OCI-LY1 (cell line): ENCODE data around the gene HEBP1.

Experiments used
- H2AFZ ChIP-seq: fragments of 200-600 bp; sonication (generic), shearing (Covaris generic); 2 replicates; pipeline ENCODE4 v1.6.0; 2014; ENCODE audit warnings: antibody characterized with exemption, mild to moderate bottlenecking, low read length
- H3F3A ChIP-seq: fragments of 200-600 bp; sonication (generic), shearing (Covaris generic); 2 replicates; pipeline ENCODE4 v1.6.0; 2014; ENCODE audit warnings: mild to moderate bottlenecking, antibody characterized with exemption, low read length, moderate library complexity; ENCODE audit not compliant: insufficient read depth
- H3K27ac ChIP-seq: fragments of 200-600 bp; sonication (generic); 2 replicates; pipeline ENCODE4 v1.5.1; 2014; ENCODE audit warnings: low read length, mixed run types, mild to moderate bottlenecking, low read depth; ENCODE audit not compliant: poor library complexity, severe bottlenecking
- H3K27me3 ChIP-seq: fragments of 200-600 bp; sonication (generic); 2 replicates; pipeline ENCODE4 v1.6.0; 2014; ENCODE audit warnings: antibody characterized with exemption, mild to moderate bottlenecking, low read length, moderate library complexity; ENCODE audit not compliant: insufficient read depth
- H3K36me3 ChIP-seq: fragments of 200-600 bp; sonication (generic); 2 replicates; pipeline ENCODE4 v1.6.1; 2014; ENCODE audit warnings: mild to moderate bottlenecking, antibody characterized with exemption, low read length, moderate library complexity, mixed read lengths; ENCODE audit not compliant: insufficient read depth
- H3K4me1 ChIP-seq: fragments of 200-600 bp; sonication (generic); 2 replicates; pipeline ENCODE4 v1.5.1; 2014; ENCODE audit warnings: mild to moderate bottlenecking, low read length, moderate library complexity; ENCODE audit not compliant: insufficient read depth, severe bottlenecking
- H3K4me2 ChIP-seq: fragments of 200-600 bp; sonication (generic), shearing (Covaris generic); 2 replicates; pipeline ENCODE4 v1.6.1; 2014; ENCODE audit warnings: low read length
- H3K4me3 ChIP-seq: fragments of 200-600 bp; sonication (generic); 2 replicates; pipeline ENCODE4 v1.5.1; 2014; ENCODE audit warnings: low read length, low read depth, mild to moderate bottlenecking, mixed read lengths; ENCODE audit not compliant: poor library complexity, severe bottlenecking
- H3K79me2 ChIP-seq: fragments of 200-600 bp; shearing (Covaris generic); 2 replicates; pipeline ENCODE4 v1.6.1; 2016; ENCODE audit warnings: mixed run types, low read length, mixed read lengths; ENCODE audit not compliant: insufficient read depth
- H3K9ac ChIP-seq: fragments of 200-600 bp; sonication (generic), shearing (Covaris generic); 2 replicates; pipeline ENCODE4 v1.6.1; 2014; ENCODE audit warnings: mild to moderate bottlenecking, low read length, mixed read lengths
- H3K9me2 ChIP-seq: fragments of 200-600 bp; sonication (generic), shearing (Covaris generic); 2 replicates; pipeline ENCODE4 v1.6.1; 2014; ENCODE audit warnings: low read depth, mild to moderate bottlenecking, low read length, mixed read lengths
- H3K9me3 ChIP-seq: fragments of 200-600 bp; shearing (Covaris generic); 2 replicates; pipeline ENCODE4 v1.6.1; 2014; ENCODE audit warnings: low read length, mixed read lengths
- H4K20me1 ChIP-seq: fragments of 200-600 bp; sonication (generic), shearing (Covaris generic); 2 replicates; pipeline ENCODE4 v1.6.0; 2016; ENCODE audit warnings: mild to moderate bottlenecking, low read length; ENCODE audit not compliant: insufficient read depth
- CTCF ChIP-seq: fragments of 200-600 bp; sonication (generic), shearing (Covaris generic); IDR thresholded peaks from 2 replicates; pipeline ENCODE4 v1.5.1; 2017; ENCODE audit warnings: mild to moderate bottlenecking, antibody characterized with exemption, low read length, moderate library complexity, mixed read lengths
- EZH2 ChIP-seq: fragments of 200-600 bp; sonication (generic), shearing (Covaris generic); IDR thresholded peaks from 2 replicates; pipeline ENCODE4 v1.8.0; 2017; ENCODE audit warnings: borderline replicate concordance, mixed run types, mild to moderate bottlenecking, antibody characterized with exemption, low read length, moderate library complexity, mixed read lengths

HEBP1 gene

GRCh38 chr12:12925388-12925787 is 74.7 kb downstream of the HEBP1 start:
- no peak for TF ChIP-seq EZH2
- no peak for TF ChIP-seq CTCF
- Histone ChIP-seq H3K4me1 (no peaks in the 10 kb centered on the region), H4K20me1 (no peaks in the 10 kb centered on the region), H3F3A (no peaks in the 10 kb centered on the region), H3K27me3 (no peaks in the 10 kb centered on the region; the same call in 1 of the 2 replicates), H3K9me2 (no peaks in the 10 kb centered on the region), H3K9ac (no peak overlapping the region), H3K9me3 (no peaks in the 10 kb centered on the region), H2AFZ (no peak overlapping the region), H3K27ac (no peak overlapping the region), H3K4me2 (no peak overlapping the region), H3K4me3 (no peak overlapping the region), H3K36me3 (no peaks in the 10 kb centered on the region), H3K79me2 (no peaks in the 10 kb centered on the region)
